GM18517 (cell line): ENCODE measurements around the gene XCL1.
"Not testable (repeated sequence)": the region's sequence is repeated elsewhere in the genome, so short reads cannot be mapped to it uniquely, and the experiment has no call there.

ENCODE experiments used
- ATAC-seq: cut with Tn5 transposase; IDR thresholded peaks from one replicate; pipeline ENCODE4 v1.9.1; 2021; ENCODE audit warnings: mild to moderate bottlenecking, moderate library complexity; ENCODE audit not compliant: unreplicated experiment

Gene XCL1

GRCh38 chr1:168567007-168567406, 9.4 kb upstream of the XCL1 start:
- ATAC-seq, result no peak

- ATAC-seq, result no peak
These were observed 8.8 kb upstream of the XCL1 start for GRCh38 chr1:168567568-168567967.

- no peak for ATAC-seq
These were observed 8.1 kb upstream of the XCL1 start for GRCh38 chr1:168568346-168568745.

GRCh38 chr1:168570652-168571051, 5.8 kb upstream of the XCL1 start:
- no peak for ATAC-seq

- no peak for ATAC-seq
These were observed 3.8 kb upstream of the XCL1 start for GRCh38 chr1:168572633-168573032.

- ATAC-seq, result not testable (repeated sequence)
These were observed 2.2 kb upstream of the XCL1 start for GRCh38 chr1:168574234-168574633.

GRCh38 chr1:168578531-168579185, 2.3 kb downstream of the XCL1 start:
- not testable (repeated sequence) for ATAC-seq

- not testable (repeated sequence) for ATAC-seq
These were observed 3.9 kb downstream of the XCL1 start for GRCh38 chr1:168580290-168580689.

GRCh38 chr1:168580991-168581390, 4.6 kb downstream of the XCL1 start:
- ATAC-seq, result not testable (repeated sequence)

GRCh38 chr1:168581817-168582572, 5.6 kb downstream of the XCL1 start:
- no peak for ATAC-seq

- ATAC-seq, result no peak
These were observed 6.4 kb downstream of the XCL1 start for GRCh38 chr1:168582688-168583336.

GRCh38 chr1:168583571-168583970, 7.2 kb downstream of the XCL1 start:
- no peak for ATAC-seq

GRCh38 chr1:168585191-168585590, 8.8 kb downstream of the XCL1 start:
- no peak for ATAC-seq

- ATAC-seq, result no peak
These were observed 9.5 kb downstream of the XCL1 start for GRCh38 chr1:168585937-168586336.

- no peak for ATAC-seq
These were observed 12.8 kb downstream of the XCL1 start for GRCh38 chr1:168589167-168589566.

- no peak for ATAC-seq
These were observed 14.7 kb downstream of the XCL1 start for GRCh38 chr1:168591066-168591465.

GRCh38 chr1:168591641-168592250, 15.3 kb downstream of the XCL1 start:
- ATAC-seq, result no peak

GRCh38 chr1:168595403-168595802, 19.0 kb downstream of the XCL1 start:
- not testable (repeated sequence) for ATAC-seq

- ATAC-seq, result no peak
These were observed 21.7 kb downstream of the XCL1 start for GRCh38 chr1:168598125-168598524.

- ATAC-seq, result no peak
These were observed 22.5 kb downstream of the XCL1 start for GRCh38 chr1:168598892-168599291.

- no peak for ATAC-seq
These were observed 23.2 kb downstream of the XCL1 start for GRCh38 chr1:168599641-168600040.

- no peak for ATAC-seq
These were observed 24.6 kb downstream of the XCL1 start for GRCh38 chr1:168601051-168601450.
